AG04450 (cell line): ENCODE results near the gene NUDT14. TPM values are rescaled to one million over a fixed set of nuclear protein-coding genes. Genes with fewer than 3 reads are reported as not detected.

Source experiments
- CTCF ChIA-PET: fragments of 300-600, 350-600 bp; formaldehyde crosslinking; extraction: SDS; loops from one replicate; lab custom pipeline; 2022; ENCODE audit warnings: antibody characterized with exemption, inconsistent platforms; lab: Charles Lee
- POLR2A ChIA-PET: fragments of 350-600 bp; formaldehyde crosslinking; extraction: SDS; loops from one replicate; lab custom pipeline; 2021; ENCODE audit warnings: antibody characterized with exemption, inconsistent platforms; lab: Yijun Ruan, JAX
- DNase-seq: peaks from one replicate; pipeline ENCODE4 v3.0.0-alpha.2; 2011; ENCODE audit warnings: low read depth, low spot score
- H3K27ac ChIP-seq: one replicate; pipeline ENCODE4 v1.5.1; 2012; ENCODE audit warnings: low read depth, low read length, control low read depth
- H3K27me3 ChIP-seq: one replicate; pipeline ENCODE4 v1.6.0; 2012; ENCODE audit warnings: low read length; ENCODE audit not compliant: control insufficient read depth, insufficient read depth
- H3K4me3 ChIP-seq: 2 replicates; pipeline ENCODE4 v1.5.1; 2011; ENCODE audit warnings: mild to moderate bottlenecking, low read depth, low read length, control low read depth
- H3K9me3 ChIP-seq: 2 replicates; pipeline ENCODE4 v1.5.1; 2012; ENCODE audit warnings: low read length; ENCODE audit not compliant: control insufficient read depth, insufficient read depth
- CTCF ChIP-seq: IDR thresholded peaks from 2 replicates; pipeline ENCODE4 v1.5.1; 2011; ENCODE audit warnings: low read depth, low read length, control low read depth, inconsistent platforms
- polyA plus RNA-seq: library from polyadenylated mRNA; depleted of rRNA; stranded (reverse); fragments of >200 nt; gene quantifications from 2 replicates; pipeline ENCODE4 v1.2.3, GENCODE V29; 2011

Gene NUDT14
- polyA plus RNA-seq, 1 experiment: 7.2 TPM

- H3K27me3 ChIP-seq: no peaks in the 10 kb centered on the region
- no peak for TF ChIP-seq CTCF
- no peak for DNase-seq
- H3K9me3 ChIP-seq: no peaks in the 10 kb centered on the region
- H3K27ac ChIP-seq: no peak overlapping the region
- POLR2A ChIA-PET: interaction anchor here (0.8 kb wide), 1 partner anchor 93 kb away, joined by 9 read pairs; the partner anchor contains the start of gene BRF1
- no peak overlapping the region for H3K4me3 ChIP-seq
- CTCF ChIA-PET: interaction anchor here (0.7 to 1.5 kb wide), 2 partner anchors 55 to 144 kb away, joined by 3 to 5 read pairs; no protein-coding TSS in a partner anchor
Measured at GRCh38 chr14:105207460-105207901, 26.4 kb upstream of the NUDT14 start.

GRCh38 chr14:105206873-105207272, 25.8 kb upstream of the NUDT14 start:
- Histone ChIP-seq H3K9me3 (no peaks in the 10 kb centered on the region; the same call in 1 of the 2 replicates), H3K4me3 (no peak overlapping the region), H3K27me3 (no peaks in the 10 kb centered on the region), H3K27ac (no peak overlapping the region)
- CTCF ChIA-PET: interaction anchor here (0.7 to 1.5 kb wide), 2 partner anchors 54 to 145 kb away, joined by 3 to 5 read pairs; no protein-coding TSS in a partner anchor
- no peak for DNase-seq
- no peak for TF ChIP-seq CTCF
- POLR2A ChIA-PET: interaction anchor here (0.8 kb wide), 1 partner anchor 94 kb away, joined by 9 read pairs; the partner anchor contains the start of gene BRF1

DNA sequence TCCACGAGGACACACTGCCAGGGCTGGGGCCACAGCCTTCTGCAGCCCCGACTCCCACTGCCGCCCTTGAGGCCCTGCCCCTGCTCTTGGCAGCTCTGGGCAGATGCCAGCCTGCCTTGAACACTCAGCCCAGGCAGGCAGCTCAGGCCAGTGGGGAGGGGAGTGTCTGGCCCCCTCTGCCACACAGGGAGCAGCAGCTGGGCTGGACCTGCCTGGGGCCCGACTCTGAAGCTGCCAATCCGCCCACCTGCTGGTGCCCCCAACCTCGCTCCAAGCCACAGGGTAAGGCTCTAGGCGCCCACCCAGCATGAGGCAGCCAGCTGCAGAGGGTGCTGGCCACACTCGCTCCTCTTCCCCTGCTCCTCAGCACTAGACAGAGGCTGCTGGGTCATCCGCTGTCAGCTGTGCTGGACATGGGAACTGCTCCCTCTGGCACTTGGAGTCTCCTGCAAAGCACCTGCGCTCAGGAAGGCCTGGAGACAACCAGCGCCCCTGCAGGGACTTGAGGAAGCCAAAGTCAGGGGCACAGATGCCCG, 24.6 kb upstream of the NUDT14 start:
- Histone ChIP-seq H3K27me3 (no peaks in the 10 kb centered on the region), H3K4me3 (no peak overlapping the region), H3K9me3 (no peaks in the 10 kb centered on the region; the same call in 1 of the 2 replicates), H3K27ac (no peak overlapping the region)
- POLR2A ChIA-PET: no interaction called here
- TF ChIP-seq CTCF: no peak
- CTCF ChIA-PET: no interaction called here
- DNase-seq: no peak

DNA sequence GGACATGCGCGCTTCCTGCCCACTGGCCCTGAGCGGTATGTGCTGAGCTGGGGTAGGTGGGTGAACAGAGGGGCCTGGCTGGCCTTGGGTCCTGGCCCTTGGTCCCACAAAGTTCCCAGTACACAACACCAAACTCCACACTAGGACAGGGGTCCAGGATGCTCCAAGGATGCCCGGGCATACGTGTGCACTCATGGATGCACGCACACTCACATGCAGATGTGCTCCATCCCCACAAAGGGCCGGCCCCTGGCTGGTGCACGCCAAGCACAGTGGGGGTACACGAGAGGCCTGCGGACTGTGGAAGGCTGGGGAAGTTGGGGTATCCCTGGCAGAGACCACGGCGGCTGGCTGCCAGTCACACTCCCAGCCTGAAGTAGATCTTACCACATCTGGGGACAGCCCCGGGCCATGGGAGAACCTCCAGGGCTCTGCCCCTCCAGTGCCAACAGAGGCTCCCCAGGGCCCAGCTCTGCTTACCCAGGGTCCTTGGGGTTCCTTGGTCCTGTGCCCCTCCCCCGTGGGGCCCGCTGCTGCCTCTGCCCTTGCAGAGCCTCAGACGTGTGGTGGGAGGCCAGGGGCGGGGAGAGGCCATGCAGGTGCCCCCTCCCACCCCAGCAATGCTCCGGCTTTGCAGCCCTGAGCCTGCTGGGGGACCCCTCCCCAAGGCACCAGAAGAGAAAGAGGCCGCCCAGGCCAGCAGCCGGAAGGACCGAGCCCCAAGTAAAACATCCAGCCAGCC, 24.0 kb upstream of the NUDT14 start:
- Histone ChIP-seq H3K4me3 (no peak overlapping the region), H3K27ac (no peak overlapping the region), H3K27me3 (no peaks in the 10 kb centered on the region), H3K9me3 (no peaks in the 10 kb centered on the region; the same call in 1 of the 2 replicates)
- ChIA-PET CTCF (no interaction called here), POLR2A (no interaction called here)
- DNase-seq: no peak
- TF ChIP-seq CTCF: no peak
